Measurements from ENCODE around the gene C12orf56. TPM values are rescaled to one million over a fixed set of nuclear protein-coding genes. Genes with fewer than 3 reads are reported as not detected.
"Not testable (repeated sequence)": the region's sequence is repeated elsewhere in the genome, so short reads cannot be mapped to it uniquely, and the experiment has no call there.

The C12orf56 gene
- total RNA-seq, 5 donors from 2014 or later (not counting 1 experiment from before 2014, with no cell fraction given) = 0.07 to 0.33 (median 0.24) TPM; not detected in 1

DNA sequence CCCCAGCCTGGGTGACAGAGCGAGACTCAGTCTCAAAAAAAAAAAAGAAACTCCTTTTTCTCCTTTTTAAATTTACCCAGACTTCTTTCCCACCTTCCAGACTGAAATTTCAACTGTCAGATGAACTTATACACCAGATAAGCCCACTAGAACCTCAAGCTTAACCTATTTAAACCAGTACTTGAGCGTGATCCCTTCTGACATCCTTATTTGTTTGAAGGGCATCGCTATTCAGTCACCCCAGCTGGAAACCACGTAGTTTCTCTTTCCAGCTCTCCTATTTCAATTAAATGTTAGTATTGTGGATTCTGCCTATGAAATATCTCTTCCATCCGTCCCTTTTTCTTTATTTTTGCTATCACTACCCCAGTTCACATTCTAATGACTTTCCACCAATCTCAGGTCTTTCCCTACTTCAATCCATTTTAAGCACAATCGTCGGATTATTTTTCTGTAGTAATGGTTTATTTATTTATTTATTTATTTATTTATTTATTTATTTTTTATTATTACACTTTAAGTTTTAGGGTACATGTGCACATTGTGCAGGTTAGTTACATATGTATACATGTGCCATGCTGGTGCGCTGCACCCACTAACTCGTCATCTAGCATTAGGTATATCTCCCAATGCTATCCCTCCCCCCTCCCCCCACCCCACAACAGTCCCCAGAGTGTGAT lies 61.4 kb downstream of the C12orf56 start:
- not testable (repeated sequence) for H3K27ac Mint-ChIP-seq

DNA sequence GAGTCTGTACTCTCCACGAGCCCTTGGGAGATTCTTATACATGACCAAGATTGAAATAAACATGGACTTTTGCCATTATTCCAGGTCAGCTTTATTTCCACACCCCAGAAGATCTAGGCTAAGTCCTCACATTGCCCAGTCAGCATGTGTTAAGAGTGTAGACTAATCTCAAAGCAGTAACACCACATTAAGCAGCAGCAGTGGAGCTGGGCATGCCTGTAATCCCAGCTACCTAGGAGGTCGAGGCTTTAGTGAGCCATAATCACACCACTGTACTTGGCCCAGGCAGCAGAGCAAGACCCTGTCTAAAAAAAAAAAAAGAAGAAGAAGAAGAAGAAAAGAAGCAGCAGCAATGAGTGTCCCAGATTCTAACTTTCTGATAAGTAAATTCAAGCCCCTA lies 65.5 kb downstream of the C12orf56 start:
- no peaks in the 10 kb centered on the region for H3K36me3 ChIP-seq (ENCODE audit: control insufficient read depth in 2 of 2, extremely low read depth in 1 of 2, insufficient read depth in 1 of 2, low read length in 1 of 2)
- Mint-ChIP-seq H3K4me1 (no peaks in the 10 kb centered on the region), H3K27me3 (no peaks in the 10 kb centered on the region), H3K9me3 (peaks cover 0 to 4% (median 4%) of the 10 kb centered on the region in 3 donors), H3K4me3 (no peak overlapping the region), H3K36me3 (no peaks in the 10 kb centered on the region), H3K27ac (no peak overlapping the region)
- ATAC-seq (replicated peaks in 1 of 4) = no peak
- no peak overlapping the region for H3K27ac ChIP-seq (ENCODE audit: low read length)
- POLR2A ChIA-PET = interaction anchor here in 1 of 2 donors (0.6 kb wide), 1 partner anchor 29 kb away, joined by 8 read pairs; no protein-coding TSS in a partner anchor
- H3K4me3 ChIP-seq (ENCODE audit: control insufficient read depth in 1 of 2, extremely low read depth in 1 of 2, low read length in 1 of 2) = no peak overlapping the region
- WGBS (ENCODE audit: insufficient coverage) = no CpG with 5 or more reads among the region's 2 CpGs
- H3K9me3 ChIP-seq = no peaks in the 10 kb centered on the region
- no peaks in the 10 kb centered on the region for H3K27me3 ChIP-seq (replicated peaks in 1 of 2; ENCODE audit: control insufficient read depth in 2 of 2, extremely low read depth in 1 of 2, insufficient read depth in 2 of 2, low read length in 1 of 2)
- no peaks in the 10 kb centered on the region for H3K4me1 ChIP-seq (ENCODE audit: control insufficient read depth in 1 of 2, extremely low read depth in 1 of 2, insufficient read depth in 2 of 2, low read length in 2 of 2)
- no peak for DNase-seq
- CTCF ChIA-PET = no interaction called here

More for the DNA sequence above, 61.4 kb downstream of the C12orf56 start:
- H3K36me3 Mint-ChIP-seq; H3K36me3 ChIP-seq (ENCODE audit: control insufficient read depth in 2 of 2, extremely low read depth in 1 of 2, insufficient read depth in 1 of 2, low read length in 1 of 2); H3K9me3 ChIP-seq; H3K4me3 ChIP-seq (ENCODE audit: control insufficient read depth in 1 of 2, extremely low read depth in 1 of 2, low read length in 1 of 2); ATAC-seq (replicated peaks in 1 of 4); H3K27ac ChIP-seq (ENCODE audit: low read length); POLR2A ChIA-PET; H3K9me3 Mint-ChIP-seq; H3K4me1 Mint-ChIP-seq; H3K4me3 Mint-ChIP-seq; H3K27me3 ChIP-seq (replicated peaks in 1 of 2; ENCODE audit: control insufficient read depth in 2 of 2, extremely low read depth in 1 of 2, insufficient read depth in 2 of 2, low read length in 1 of 2); H3K27me3 Mint-ChIP-seq; DNase-seq; H3K4me1 ChIP-seq (ENCODE audit: control insufficient read depth in 1 of 2, extremely low read depth in 1 of 2, insufficient read depth in 2 of 2, low read length in 2 of 2): not testable (repeated sequence)
- WGBS (ENCODE audit: insufficient coverage) = 75% methylated on average over 1 of the region's 9 CpGs
- CTCF ChIA-PET = interaction anchor here (0.5 to 0.6 kb wide), 2 partner anchors 22 to 73 kb away, joined by 8 to 9 read pairs; no protein-coding TSS in a partner anchor

DNA sequence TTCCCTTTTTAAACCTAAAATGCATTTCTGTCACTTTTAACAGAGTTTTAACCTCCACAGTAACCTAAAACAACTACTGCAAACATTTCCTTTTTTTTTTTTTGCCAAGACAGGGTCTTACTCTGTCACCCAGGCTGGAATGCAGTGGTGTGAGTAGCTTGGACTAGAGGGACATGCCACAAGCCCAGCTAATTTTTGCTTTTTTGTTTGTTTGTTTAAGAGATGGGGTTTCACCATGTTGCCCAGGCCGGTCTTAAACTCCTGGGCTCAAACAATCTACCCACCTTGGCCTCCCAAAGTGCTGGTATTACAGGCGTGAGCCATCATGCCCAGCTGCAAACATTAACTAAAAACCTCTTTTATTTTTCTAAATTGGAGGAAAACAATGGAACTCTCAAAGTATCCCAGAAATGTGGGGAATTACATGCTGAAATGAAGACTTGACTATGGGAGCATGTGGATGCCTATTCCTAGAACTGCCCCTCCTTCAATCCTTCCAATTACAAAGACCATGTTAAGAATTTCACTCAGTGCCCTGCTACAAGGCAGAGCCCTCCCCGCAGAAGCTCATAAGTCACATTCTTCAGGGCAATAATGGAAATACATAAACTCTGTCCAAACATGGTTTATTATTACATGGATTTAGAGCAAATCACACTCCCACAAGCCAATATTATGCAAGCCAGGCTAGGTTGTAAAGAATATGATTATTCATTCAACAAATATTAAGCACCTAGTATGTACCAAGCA lies 66.9 kb downstream of the C12orf56 start:
- H3K9me3 ChIP-seq = no peaks in the 10 kb centered on the region
- DNase-seq = no peak
- ATAC-seq (replicated peaks in 1 of 4) = no peak
- no peaks in the 10 kb centered on the region for H3K4me1 ChIP-seq (ENCODE audit: control insufficient read depth in 1 of 2, extremely low read depth in 1 of 2, insufficient read depth in 2 of 2, low read length in 2 of 2)
- WGBS (ENCODE audit: insufficient coverage) = no CpG with 5 or more reads among the region's 3 CpGs
- Mint-ChIP-seq H3K27me3 (no peaks in the 10 kb centered on the region), H3K9me3 (peaks cover 0 to 4% (median 4%) of the 10 kb centered on the region in 3 donors), H3K4me3 (no peak overlapping the region), H3K36me3 (no peaks in the 10 kb centered on the region), H3K27ac (no peak overlapping the region), H3K4me1 (no peaks in the 10 kb centered on the region)
- no peak overlapping the region for H3K4me3 ChIP-seq (ENCODE audit: control insufficient read depth in 1 of 2, extremely low read depth in 1 of 2, low read length in 1 of 2)
- POLR2A ChIA-PET = interaction anchor here in 1 of 2 donors (0.5 kb wide), 1 partner anchor 525 kb away, joined by 6 read pairs; no protein-coding TSS in a partner anchor
- no peaks in the 10 kb centered on the region for H3K36me3 ChIP-seq (ENCODE audit: control insufficient read depth in 2 of 2, extremely low read depth in 1 of 2, insufficient read depth in 1 of 2, low read length in 1 of 2)
- H3K27ac ChIP-seq (ENCODE audit: low read length) = no peak overlapping the region
- CTCF ChIA-PET = interaction anchor here in 1 of 2 donors (0.5 kb wide), 1 partner anchor 12 kb away, joined by 4 read pairs; no protein-coding TSS in a partner anchor
- H3K27me3 ChIP-seq (replicated peaks in 1 of 2; ENCODE audit: control insufficient read depth in 2 of 2, extremely low read depth in 1 of 2, insufficient read depth in 2 of 2, low read length in 1 of 2) = no peaks in the 10 kb centered on the region

DNA sequence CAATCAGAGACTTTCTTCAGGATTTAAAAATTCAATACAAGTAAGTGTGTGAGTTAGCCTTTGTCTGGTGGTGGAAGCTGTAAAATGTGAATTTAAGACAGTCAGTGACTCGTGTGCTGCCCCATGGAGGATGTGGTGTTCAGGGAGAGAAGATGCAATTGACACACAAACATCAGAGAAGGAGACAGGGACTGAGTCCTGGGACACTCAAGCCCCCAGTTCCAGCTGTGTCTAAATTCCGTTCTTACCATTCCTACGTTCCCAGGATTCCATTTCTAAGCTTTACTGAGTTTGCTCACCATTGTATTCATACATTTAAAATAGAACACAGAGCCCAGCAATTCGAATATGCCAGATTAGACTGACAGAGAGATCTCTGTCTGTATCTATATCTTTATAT lies 67.6 kb downstream of the C12orf56 start:
- POLR2A ChIA-PET = interaction anchor here in 1 of 2 donors (0.5 kb wide), 1 partner anchor 524 kb away, joined by 6 read pairs; no protein-coding TSS in a partner anchor

DNA sequence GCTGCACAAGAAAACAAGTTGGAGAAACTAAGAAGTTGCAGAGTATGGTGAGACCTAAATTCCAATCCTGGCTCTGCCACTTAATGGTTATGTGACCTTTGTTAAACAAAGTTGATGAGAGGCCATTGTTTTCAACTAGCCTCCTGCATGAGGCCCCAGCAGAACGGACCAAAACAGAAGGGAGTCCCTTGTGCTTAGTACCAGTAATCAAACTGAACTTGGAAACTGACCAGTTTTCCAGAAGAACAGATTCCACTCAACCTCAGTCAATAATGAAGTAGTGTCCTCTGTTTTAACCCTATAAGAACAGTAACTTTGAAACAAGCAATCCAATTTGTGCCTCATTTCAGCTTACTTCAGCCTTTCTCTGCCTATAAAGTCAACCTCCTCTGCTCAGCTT lies 69.9 kb downstream of the C12orf56 start:
- ATAC-seq (replicated peaks in 1 of 4) = no peak
- POLR2A ChIA-PET = no interaction called here
- H3K36me3 Mint-ChIP-seq = no peaks in the 10 kb centered on the region

More for the DNA sequence above, 67.6 kb downstream of the C12orf56 start:
- peaks cover 0 to 4% (median 4%) of the 10 kb centered on the region in 3 donors for H3K9me3 Mint-ChIP-seq
- H3K36me3 Mint-ChIP-seq = no peaks in the 10 kb centered on the region
- no peaks in the 10 kb centered on the region for H3K36me3 ChIP-seq (ENCODE audit: control insufficient read depth in 2 of 2, extremely low read depth in 1 of 2, insufficient read depth in 1 of 2, low read length in 1 of 2)
- no peak overlapping the region for H3K4me3 Mint-ChIP-seq
- H3K27ac Mint-ChIP-seq = no peak overlapping the region
- no peak overlapping the region for H3K27ac ChIP-seq (ENCODE audit: low read length)
- CTCF ChIA-PET = interaction anchor here in 1 of 2 donors (0.6 kb wide), 1 partner anchor 71 kb away, joined by 3 read pairs; no protein-coding TSS in a partner anchor
- H3K27me3 ChIP-seq (replicated peaks in 1 of 2; ENCODE audit: control insufficient read depth in 2 of 2, extremely low read depth in 1 of 2, insufficient read depth in 2 of 2, low read length in 1 of 2) = no peaks in the 10 kb centered on the region
- WGBS (ENCODE audit: insufficient coverage) = no CpG with 5 or more reads among the region's 4 CpGs
- no peaks in the 10 kb centered on the region for H3K4me1 Mint-ChIP-seq
- ATAC-seq (replicated peaks in 1 of 4) = no peak
- DNase-seq = no peak
- H3K27me3 Mint-ChIP-seq = no peaks in the 10 kb centered on the region
- no peaks in the 10 kb centered on the region for H3K9me3 ChIP-seq
- H3K4me1 ChIP-seq (ENCODE audit: control insufficient read depth in 1 of 2, extremely low read depth in 1 of 2, insufficient read depth in 2 of 2, low read length in 2 of 2) = no peaks in the 10 kb centered on the region
- H3K4me3 ChIP-seq (ENCODE audit: control insufficient read depth in 1 of 2, extremely low read depth in 1 of 2, low read length in 1 of 2) = no peak overlapping the region

DNA sequence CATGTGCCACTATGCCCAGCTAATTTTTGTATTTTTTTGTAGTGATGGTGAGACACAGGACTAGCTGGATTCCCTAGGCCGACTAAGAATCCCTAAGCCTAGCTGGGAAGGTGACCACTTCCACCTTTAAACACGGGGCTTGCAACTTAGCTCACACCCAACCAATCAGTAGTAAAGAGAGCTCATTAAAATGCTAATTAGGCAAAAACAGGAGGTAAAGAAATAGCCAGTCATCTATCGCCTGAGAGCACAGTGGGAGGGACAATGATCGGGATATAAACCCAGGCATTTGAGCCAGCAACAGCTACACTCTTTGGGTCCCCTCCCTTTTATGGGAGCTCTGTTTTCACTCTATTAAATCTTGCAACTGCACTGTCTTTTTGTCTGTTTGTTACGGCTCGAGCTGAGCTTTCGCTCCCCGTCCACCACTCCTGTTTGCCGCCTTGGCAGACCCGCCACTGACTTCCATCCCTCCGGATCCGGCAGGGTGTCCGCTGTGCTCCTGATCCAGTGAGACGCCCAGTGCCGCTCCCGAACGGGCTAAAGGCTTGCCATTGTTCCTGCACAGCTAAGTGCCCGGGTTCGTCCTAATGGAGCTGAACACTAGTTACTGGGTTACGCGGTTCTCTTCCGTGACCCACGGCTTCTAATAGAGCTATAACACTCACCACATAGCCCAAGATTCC lies 70.9 kb downstream of the C12orf56 start:
- H3K9me3 ChIP-seq; H3K36me3 Mint-ChIP-seq; H3K36me3 ChIP-seq (ENCODE audit: control insufficient read depth in 2 of 2, extremely low read depth in 1 of 2, insufficient read depth in 1 of 2, low read length in 1 of 2); H3K4me3 ChIP-seq (ENCODE audit: control insufficient read depth in 1 of 2, extremely low read depth in 1 of 2, low read length in 1 of 2); H3K27ac Mint-ChIP-seq; CTCF ChIA-PET; H3K4me3 Mint-ChIP-seq; H3K27me3 Mint-ChIP-seq; DNase-seq; ATAC-seq (replicated peaks in 1 of 4); H3K27me3 ChIP-seq (replicated peaks in 1 of 2; ENCODE audit: control insufficient read depth in 2 of 2, extremely low read depth in 1 of 2, insufficient read depth in 2 of 2, low read length in 1 of 2); H3K9me3 Mint-ChIP-seq; H3K27ac ChIP-seq (ENCODE audit: low read length); H3K4me1 Mint-ChIP-seq; H3K4me1 ChIP-seq (ENCODE audit: control insufficient read depth in 1 of 2, extremely low read depth in 1 of 2, insufficient read depth in 2 of 2, low read length in 2 of 2): not testable (repeated sequence)
- 95% methylated on average over 17 of the region's 23 CpGs for WGBS (ENCODE audit: insufficient coverage)
- POLR2A ChIA-PET = interaction anchor here in 1 of 2 donors (0.6 kb wide), 1 partner anchor 77 kb away, joined by 9 read pairs; no protein-coding TSS in a partner anchor

More for the DNA sequence above, 69.9 kb downstream of the C12orf56 start:
- Histone ChIP-seq H3K27ac (ENCODE audit: low read length) (no peak overlapping the region), H3K9me3 (no peaks in the 10 kb centered on the region), H3K4me1 (ENCODE audit: control insufficient read depth in 1 of 2, extremely low read depth in 1 of 2, insufficient read depth in 2 of 2, low read length in 2 of 2) (no peaks in the 10 kb centered on the region), H3K27me3 (replicated peaks in 1 of 2; ENCODE audit: control insufficient read depth in 2 of 2, extremely low read depth in 1 of 2, insufficient read depth in 2 of 2, low read length in 1 of 2) (peaks cover 0 to 2% of the 10 kb centered on the region in 2 experiments), H3K36me3 (ENCODE audit: control insufficient read depth in 2 of 2, extremely low read depth in 1 of 2, insufficient read depth in 1 of 2, low read length in 1 of 2) (no peaks in the 10 kb centered on the region), H3K4me3 (ENCODE audit: control insufficient read depth in 1 of 2, extremely low read depth in 1 of 2, low read length in 1 of 2) (no peak overlapping the region)
- no peak for DNase-seq
- no peak overlapping the region for H3K27ac Mint-ChIP-seq
- no peaks in the 10 kb centered on the region for H3K4me1 Mint-ChIP-seq
- 90% methylated on average over 1 of the region's 1 CpG for WGBS (ENCODE audit: insufficient coverage)
- CTCF ChIA-PET = no interaction called here
- no peaks in the 10 kb centered on the region for H3K27me3 Mint-ChIP-seq
- peaks cover 0 to 4% (median 4%) of the 10 kb centered on the region in 3 donors for H3K9me3 Mint-ChIP-seq
- no peak overlapping the region for H3K4me3 Mint-ChIP-seq
